Calu3 (cell line): ENCODE results near the gene ELP1. TPM values are rescaled to one million over a fixed set of nuclear protein-coding genes. Genes with fewer than 3 reads are reported as not detected.

Source experiments
- BruUV-seq: library from RNA; stranded (reverse); fragments of 400-500 nt; replicated peaks from 2 replicates; lab custom pipeline; 2021; lab: Mats Ljungman, UMichigan
- CTCF ChIA-PET: fragments of 300-600 bp; sonication (Branson Sonifier 250); formaldehyde crosslinking; loops from one replicate; lab custom pipeline; 2022; ENCODE audit warnings: antibody characterized with exemption; lab: Charles Lee
- DNase-seq: peaks from one replicate; pipeline ENCODE4 v3.0.0; 2022
- H3K27ac Mint-ChIP-seq: one replicate; pipeline ENCODE4 v1.8.0; 2022; ENCODE audit warnings: mixed read lengths; ENCODE audit not compliant: unreplicated experiment
- H3K27me3 Mint-ChIP-seq: one replicate; pipeline ENCODE4 v1.8.0; 2022; ENCODE audit warnings: mixed read lengths; ENCODE audit not compliant: unreplicated experiment
- H3K36me3 Mint-ChIP-seq: one replicate; pipeline ENCODE4 v1.8.0; 2022; ENCODE audit warnings: mild to moderate bottlenecking, moderate library complexity, mixed read lengths; ENCODE audit not compliant: insufficient read depth, unreplicated experiment
- H3K4me1 Mint-ChIP-seq: one replicate; pipeline ENCODE4 v1.8.0; 2022; ENCODE audit warnings: mild to moderate bottlenecking, low read depth, mixed read lengths; ENCODE audit not compliant: unreplicated experiment
- H3K4me3 Mint-ChIP-seq: one replicate; pipeline ENCODE4 v1.8.0; 2022; ENCODE audit warnings: mild to moderate bottlenecking, low read depth, moderate library complexity, mixed read lengths; ENCODE audit not compliant: unreplicated experiment
- H3K9me3 Mint-ChIP-seq: one replicate; pipeline ENCODE4 v1.8.0; 2022; ENCODE audit warnings: low read depth, mixed read lengths; ENCODE audit not compliant: unreplicated experiment
- CTCF ChIP-seq: fragments of 200-600 bp; IDR thresholded peaks from one replicate; pipeline ENCODE4 v1.8.0; 2022; ENCODE audit warnings: antibody characterized with exemption; ENCODE audit not compliant: unreplicated experiment
- intact Hi-C: fragments of 100-400 bp; cut with micrococcal nuclease; formaldehyde crosslinking; loops from one replicate; pipeline ENCODE4 v1.10.0; 2022; ENCODE audit not compliant: unreplicated experiment
- total RNA-seq: library from RNA; stranded (reverse); gene quantifications from 2 replicates; pipeline ENCODE4 v1.2.3, GENCODE V29; 2022

ELP1 gene
- total RNA-seq, 1 experiment from 2014 or later: 17.9 TPM

GRCh38 chr9:108880738-108881316, 53.1 kb downstream of the ELP1 start:
- no peak overlapping the region for H3K27ac Mint-ChIP-seq
- no peak for DNase-seq
- CTCF ChIA-PET: no interaction called here
- no peak for TF ChIP-seq CTCF
- peaks cover 8% of the 10 kb centered on the region for H3K4me1 Mint-ChIP-seq
- BruUV-seq: no TSS peak
- no peaks in the 10 kb centered on the region for H3K27me3 Mint-ChIP-seq
- peaks cover 7% of the 10 kb centered on the region for H3K36me3 Mint-ChIP-seq
- H3K9me3 Mint-ChIP-seq: no peaks in the 10 kb centered on the region
- no peak overlapping the region for H3K4me3 Mint-ChIP-seq
- intact Hi-C loops: no loop called here

GRCh38 chr9:108877524-108877923, 56.4 kb downstream of the ELP1 start:
- BruUV-seq: no TSS peak
- intact Hi-C loops: no loop called here
- no peak for TF ChIP-seq CTCF
- Mint-ChIP-seq H3K36me3 (peaks cover 8% of the 10 kb centered on the region), H3K9me3 (no peaks in the 10 kb centered on the region), H3K27me3 (no peaks in the 10 kb centered on the region), H3K27ac (no peak overlapping the region), H3K4me1 (no peaks in the 10 kb centered on the region), H3K4me3 (no peak overlapping the region)
- CTCF ChIA-PET: no interaction called here
- DNase-seq: no peak

- H3K9me3 Mint-ChIP-seq: no peaks in the 10 kb centered on the region
- no TSS peak for BruUV-seq
- H3K36me3 Mint-ChIP-seq: peaks cover 11% of the 10 kb centered on the region
- no peaks in the 10 kb centered on the region for H3K27me3 Mint-ChIP-seq
- TF ChIP-seq CTCF: no peak
- CTCF ChIA-PET: no interaction called here
- no peak overlapping the region for H3K4me3 Mint-ChIP-seq
- no peak for DNase-seq
- no peaks in the 10 kb centered on the region for H3K4me1 Mint-ChIP-seq
- no peak overlapping the region for H3K27ac Mint-ChIP-seq
- intact Hi-C loops: no loop called here
Observed at GRCh38 chr9:108876425-108876824, 57.5 kb downstream of the ELP1 start.

GRCh38 chr9:108874058-108874788, 59.7 kb downstream of the ELP1 start:
- H3K27me3 Mint-ChIP-seq: no peaks in the 10 kb centered on the region
- intact Hi-C loops: no loop called here
- no peak for TF ChIP-seq CTCF
- H3K36me3 Mint-ChIP-seq: peaks cover 5% of the 10 kb centered on the region
- no peaks in the 10 kb centered on the region for H3K9me3 Mint-ChIP-seq
- no peak for DNase-seq
- CTCF ChIA-PET: no interaction called here
- no peak overlapping the region for H3K4me3 Mint-ChIP-seq
- H3K4me1 Mint-ChIP-seq: no peaks in the 10 kb centered on the region
- no TSS peak for BruUV-seq
- no peak overlapping the region for H3K27ac Mint-ChIP-seq
